DOHH2 (cell line): Measurements from ENCODE around the gene RHBG.

ENCODE experiments used
- EZH2phosphoT487 ChIP-seq: fragments of 200-600 bp; sonication (generic); IDR thresholded peaks from 2 replicates; pipeline ENCODE4 v1.6.1; 2017; ENCODE audit warnings: borderline replicate concordance, mild to moderate bottlenecking, antibody characterized with exemption, low read length, moderate library complexity, mixed read lengths
- TF ChIP-seq, protein P1 (sequence below): fragments of 200-600 bp; sonication (generic); IDR thresholded peaks from one replicate; pipeline ENCODE4 v1.5.1; 2014; ENCODE audit warnings: antibody characterized with exemption, mild to moderate bottlenecking, low read depth, low read length; ENCODE audit not compliant: poor library complexity, severe bottlenecking

DNA sequence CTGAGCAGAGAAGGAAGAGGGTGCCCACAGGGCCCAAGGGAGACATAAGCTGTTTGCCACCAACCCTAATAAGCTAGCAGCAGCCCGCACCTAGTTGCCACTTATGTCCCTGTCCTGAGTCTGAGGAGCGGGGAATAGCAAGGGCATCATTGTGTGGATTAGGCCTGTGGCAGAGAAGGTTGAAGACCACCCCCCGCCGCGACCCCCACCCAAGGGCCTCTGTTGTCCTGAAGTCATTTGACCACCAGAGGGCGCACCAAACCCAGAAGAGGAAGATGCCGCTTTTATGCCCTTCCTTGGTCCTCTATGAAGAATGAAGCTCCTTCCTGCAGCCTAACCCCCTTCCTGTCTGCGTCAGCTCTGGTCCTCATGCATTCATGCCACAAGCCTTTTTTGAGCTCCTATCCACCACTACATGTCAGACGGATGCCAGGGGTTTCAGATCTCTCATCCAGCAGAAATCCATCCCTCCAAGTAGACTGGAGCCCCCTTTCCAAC lies 16.6 kb downstream of the RHBG start:
- TF ChIP-seq, protein P1, sequence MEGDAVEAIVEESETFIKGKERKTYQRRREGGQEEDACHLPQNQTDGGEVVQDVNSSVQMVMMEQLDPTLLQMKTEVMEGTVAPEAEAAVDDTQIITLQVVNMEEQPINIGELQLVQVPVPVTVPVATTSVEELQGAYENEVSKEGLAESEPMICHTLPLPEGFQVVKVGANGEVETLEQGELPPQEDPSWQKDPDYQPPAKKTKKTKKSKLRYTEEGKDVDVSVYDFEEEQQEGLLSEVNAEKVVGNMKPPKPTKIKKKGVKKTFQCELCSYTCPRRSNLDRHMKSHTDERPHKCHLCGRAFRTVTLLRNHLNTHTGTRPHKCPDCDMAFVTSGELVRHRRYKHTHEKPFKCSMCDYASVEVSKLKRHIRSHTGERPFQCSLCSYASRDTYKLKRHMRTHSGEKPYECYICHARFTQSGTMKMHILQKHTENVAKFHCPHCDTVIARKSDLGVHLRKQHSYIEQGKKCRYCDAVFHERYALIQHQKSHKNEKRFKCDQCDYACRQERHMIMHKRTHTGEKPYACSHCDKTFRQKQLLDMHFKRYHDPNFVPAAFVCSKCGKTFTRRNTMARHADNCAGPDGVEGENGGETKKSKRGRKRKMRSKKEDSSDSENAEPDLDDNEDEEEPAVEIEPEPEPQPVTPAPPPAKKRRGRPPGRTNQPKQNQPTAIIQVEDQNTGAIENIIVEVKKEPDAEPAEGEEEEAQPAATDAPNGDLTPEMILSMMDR: peak; percentile 100
- TF ChIP-seq EZH2phosphoT487: no peak
